TTC549 (cell line): Measurements from ENCODE around the gene ABCG5.

ENCODE experiments used
- FAIRE-seq: peaks from 2 replicates; lab custom pipeline; 2012; peaks lifted over from hg19 to GRCh38; lab: Jason Lieb, UNC

The ABCG5 gene

GRCh38 chr2:43838560-43839267 is at the start of gene ABCG5, which contains the start of gene ABCG8:
ABCG5 (minus strand) TSS chr2:43838839; CDS start chr2:43838679, 160 bp downstream.
ABCG8 (plus strand) TSS chr2:43838971; CDS start chr2:43839054, 83 bp downstream.
- no peak for FAIRE-seq

GRCh38 chr2:43887176-43887575 is 48.5 kb upstream of the ABCG5 start:
- no peak for FAIRE-seq

- no peak for FAIRE-seq
These were observed 46.5 kb upstream of the ABCG5 start for GRCh38 chr2:43885132-43885632.

- FAIRE-seq: no peak
These were observed 46.0 kb upstream of the ABCG5 start for GRCh38 chr2:43884689-43885088.

- FAIRE-seq: no peak
These were observed 43.7 kb upstream of the ABCG5 start for GRCh38 chr2:43882312-43882711.

GRCh38 chr2:43880952-43881351 is 42.3 kb upstream of the ABCG5 start:
- FAIRE-seq: no peak

- no peak for FAIRE-seq
These were observed 41.8 kb upstream of the ABCG5 start for GRCh38 chr2:43880471-43880870.

GRCh38 chr2:43879261-43879660 is 40.6 kb upstream of the ABCG5 start:
- FAIRE-seq: no peak

GRCh38 chr2:43877782-43878464 is 39.3 kb upstream of the ABCG5 start:
- FAIRE-seq: peak; percentile 23

GRCh38 chr2:43874776-43875451 is 36.3 kb upstream of the ABCG5 start:
- FAIRE-seq: no peak

- no peak for FAIRE-seq
These were observed 33.5 kb upstream of the ABCG5 start for GRCh38 chr2:43872151-43872550.

- no peak for FAIRE-seq
These were observed 16.7 kb upstream of the ABCG5 start for GRCh38 chr2:43855292-43855691.

GRCh38 chr2:43854671-43855070 is 16.0 kb upstream of the ABCG5 start:
- no peak for FAIRE-seq

GRCh38 chr2:43853141-43854081 is 14.8 kb upstream of the ABCG5 start:
- no peak for FAIRE-seq

- no peak for FAIRE-seq
These were observed 13.6 kb upstream of the ABCG5 start for GRCh38 chr2:43852196-43852730.

- no peak for FAIRE-seq
These were observed 12.7 kb upstream of the ABCG5 start for GRCh38 chr2:43851011-43851980.

GRCh38 chr2:43848214-43848613 is 9.6 kb upstream of the ABCG5 start:
- no peak for FAIRE-seq

- no peak for FAIRE-seq
These were observed 7.6 kb upstream of the ABCG5 start for GRCh38 chr2:43846140-43846793.

GRCh38 chr2:43845181-43845580 is 6.5 kb upstream of the ABCG5 start:
- no peak for FAIRE-seq

GRCh38 chr2:43842866-43843226 is 4.2 kb upstream of the ABCG5 start:
- FAIRE-seq: no peak
